ENCODE data around the gene DIS3L2.

DNA sequence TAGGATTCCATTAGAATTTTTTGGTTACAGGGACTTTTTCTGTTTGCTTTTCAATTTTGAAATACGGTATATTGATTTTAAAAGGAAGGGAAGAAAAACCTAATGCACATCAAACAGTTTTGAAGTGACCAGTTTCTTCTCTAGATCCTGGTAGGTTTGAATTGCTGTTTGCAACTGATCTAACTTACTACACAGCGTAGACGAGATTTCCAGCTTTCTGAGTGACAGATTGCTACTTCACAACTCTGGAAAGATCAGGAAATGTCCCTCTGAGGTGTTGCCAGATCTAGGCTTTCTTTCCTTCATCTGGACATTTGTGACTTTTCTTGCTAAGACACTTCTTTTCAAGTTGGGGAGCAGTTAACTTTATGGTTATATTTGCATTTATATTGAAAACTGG lies 112.2 kb downstream of the DIS3L2 start:
- TF ChIP-seq, protein P1, sequence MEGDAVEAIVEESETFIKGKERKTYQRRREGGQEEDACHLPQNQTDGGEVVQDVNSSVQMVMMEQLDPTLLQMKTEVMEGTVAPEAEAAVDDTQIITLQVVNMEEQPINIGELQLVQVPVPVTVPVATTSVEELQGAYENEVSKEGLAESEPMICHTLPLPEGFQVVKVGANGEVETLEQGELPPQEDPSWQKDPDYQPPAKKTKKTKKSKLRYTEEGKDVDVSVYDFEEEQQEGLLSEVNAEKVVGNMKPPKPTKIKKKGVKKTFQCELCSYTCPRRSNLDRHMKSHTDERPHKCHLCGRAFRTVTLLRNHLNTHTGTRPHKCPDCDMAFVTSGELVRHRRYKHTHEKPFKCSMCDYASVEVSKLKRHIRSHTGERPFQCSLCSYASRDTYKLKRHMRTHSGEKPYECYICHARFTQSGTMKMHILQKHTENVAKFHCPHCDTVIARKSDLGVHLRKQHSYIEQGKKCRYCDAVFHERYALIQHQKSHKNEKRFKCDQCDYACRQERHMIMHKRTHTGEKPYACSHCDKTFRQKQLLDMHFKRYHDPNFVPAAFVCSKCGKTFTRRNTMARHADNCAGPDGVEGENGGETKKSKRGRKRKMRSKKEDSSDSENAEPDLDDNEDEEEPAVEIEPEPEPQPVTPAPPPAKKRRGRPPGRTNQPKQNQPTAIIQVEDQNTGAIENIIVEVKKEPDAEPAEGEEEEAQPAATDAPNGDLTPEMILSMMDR (IDR thresholded peaks at IDR 0.05; ENCODE audit: insufficient read depth, low read depth, low read length): no peak
- no peak for TF ChIP-seq EZH2 (IDR thresholded peaks at IDR 0.05; ENCODE audit: insufficient read depth, low read length)
